HG03378 (cell line): ENCODE results near the gene PPP1R12B.
"Not testable (repeated sequence)": the region's sequence is repeated elsewhere in the genome, so short reads cannot be mapped to it uniquely, and the experiment has no call there.

Experiments used
- ATAC-seq: cut with Tn5 transposase; IDR thresholded peaks from one replicate; pipeline ENCODE4 v1.9.1; 2021; ENCODE audit warnings: mild to moderate bottlenecking, moderate library complexity; ENCODE audit not compliant: unreplicated experiment

The PPP1R12B gene

GRCh38 chr1:202439308-202439707, 90.8 kb downstream of the PPP1R12B start:
- no peak for ATAC-seq

- not testable (repeated sequence) for ATAC-seq
Measured at GRCh38 chr1:202448140-202448539, 99.6 kb downstream of the PPP1R12B start.

- ATAC-seq, result not testable (repeated sequence)
Measured at GRCh38 chr1:202451641-202452040, 103.1 kb downstream of the PPP1R12B start.

- no peak for ATAC-seq
Measured at GRCh38 chr1:202452508-202452907, 104.0 kb downstream of the PPP1R12B start.

GRCh38 chr1:202456372-202457169, 108.1 kb downstream of the PPP1R12B start:
- not testable (repeated sequence) for ATAC-seq

- ATAC-seq, result not testable (repeated sequence)
Measured at GRCh38 chr1:202458651-202459050, 110.2 kb downstream of the PPP1R12B start.

GRCh38 chr1:202459470-202460142, 111.1 kb downstream of the PPP1R12B start:
- ATAC-seq, result not testable (repeated sequence)

GRCh38 chr1:202460143-202460495, 111.6 kb downstream of the PPP1R12B start:
- not testable (repeated sequence) for ATAC-seq

- ATAC-seq, result no peak
Measured at GRCh38 chr1:202462342-202463076, 114.0 kb downstream of the PPP1R12B start.

- ATAC-seq, result not testable (repeated sequence)
Measured at GRCh38 chr1:202464153-202464742, 115.7 kb downstream of the PPP1R12B start.

GRCh38 chr1:202465644-202466270, 117.3 kb downstream of the PPP1R12B start:
- not testable (repeated sequence) for ATAC-seq

GRCh38 chr1:202466339-202466738, 117.8 kb downstream of the PPP1R12B start:
- not testable (repeated sequence) for ATAC-seq

GRCh38 chr1:202467381-202467780, 118.9 kb downstream of the PPP1R12B start:
- ATAC-seq, result not testable (repeated sequence)

GRCh38 chr1:202468695-202469094, 120.2 kb downstream of the PPP1R12B start:
- ATAC-seq, result not testable (repeated sequence)

GRCh38 chr1:202469123-202469522, 120.6 kb downstream of the PPP1R12B start:
- not testable (repeated sequence) for ATAC-seq

GRCh38 chr1:202471246-202471645, 122.7 kb downstream of the PPP1R12B start:
- ATAC-seq, result no peak

GRCh38 chr1:202472347-202473124, 124.0 kb downstream of the PPP1R12B start:
- ATAC-seq, result not testable (repeated sequence)

GRCh38 chr1:202473266-202474045, 125.0 kb downstream of the PPP1R12B start:
- ATAC-seq, result not testable (repeated sequence)

GRCh38 chr1:202479661-202480060, 131.2 kb downstream of the PPP1R12B start:
- not testable (repeated sequence) for ATAC-seq
